HG02938 (cell line): ENCODE data around the gene ZNF385B.

ENCODE experiments used
- ATAC-seq: cut with Tn5 transposase; IDR thresholded peaks from one replicate; pipeline ENCODE4 v1.9.1; 2021; ENCODE audit warnings: mild to moderate bottlenecking, moderate library complexity; ENCODE audit not compliant: unreplicated experiment

The ZNF385B gene

GRCh38 chr2:179559108-179559806 is 302.2 kb downstream of the ZNF385B start:
- no peak for ATAC-seq

GRCh38 chr2:179558010-179558934 is 303.1 kb downstream of the ZNF385B start:
- no peak for ATAC-seq

GRCh38 chr2:179556425-179556824 is 305.0 kb downstream of the ZNF385B start:
- no peak for ATAC-seq

- no peak for ATAC-seq
Measured at GRCh38 chr2:179555691-179556283, 305.6 kb downstream of the ZNF385B start.

- no peak for ATAC-seq
Measured at GRCh38 chr2:179554639-179555386, 306.6 kb downstream of the ZNF385B start.

- ATAC-seq, result no peak
Measured at GRCh38 chr2:179553382-179553781, 308.0 kb downstream of the ZNF385B start.

GRCh38 chr2:179551539-179552045 is 309.8 kb downstream of the ZNF385B start:
- ATAC-seq, result no peak

GRCh38 chr2:179550849-179551248 is 310.6 kb downstream of the ZNF385B start:
- no peak for ATAC-seq

- ATAC-seq, result no peak
Measured at GRCh38 chr2:179550214-179550613, 311.2 kb downstream of the ZNF385B start.

- no peak for ATAC-seq
Measured at GRCh38 chr2:179546656-179547055, 314.8 kb downstream of the ZNF385B start.

- ATAC-seq, result no peak
Measured at GRCh38 chr2:179545024-179545423, 316.4 kb downstream of the ZNF385B start.

GRCh38 chr2:179543361-179543901 is 318.0 kb downstream of the ZNF385B start:
- no peak for ATAC-seq

- ATAC-seq, result no peak
Measured at GRCh38 chr2:179541586-179541985, 319.8 kb downstream of the ZNF385B start.

GRCh38 chr2:179539124-179539511 is 322.3 kb downstream of the ZNF385B start:
- ATAC-seq, result no peak

- no peak for ATAC-seq
Measured at GRCh38 chr2:179538406-179539123, 322.8 kb downstream of the ZNF385B start.

GRCh38 chr2:179536185-179536584 is 325.2 kb downstream of the ZNF385B start:
- ATAC-seq, result no peak

GRCh38 chr2:179533875-179534274 is 327.5 kb downstream of the ZNF385B start:
- no peak for ATAC-seq

- ATAC-seq, result no peak
Measured at GRCh38 chr2:179532863-179533278, 328.5 kb downstream of the ZNF385B start.

- no peak for ATAC-seq
Measured at GRCh38 chr2:179528576-179529069, 332.8 kb downstream of the ZNF385B start.

GRCh38 chr2:179525340-179525739 is 336.1 kb downstream of the ZNF385B start:
- ATAC-seq, result no peak
